Heart right ventricle (tissue), 16 donors: Measurements from ENCODE around the gene GGA3. TPM values are rescaled to one million over a fixed set of nuclear protein-coding genes. Genes with fewer than 3 reads are reported as not detected.
"Not testable (repeated sequence)": the region's sequence is repeated elsewhere in the genome, so short reads cannot be mapped to it uniquely, and the experiment has no call there.

Experiments used
- ATAC-seq, 8 donors: fragments of 200-7000 bp; cut with Tn5 transposase; one replicate each; pipeline ENCODE4 v1.9.1; 2020; ENCODE audit warnings: mild to moderate bottlenecking in 8 of 8, moderate library complexity in 8 of 8, moderate number of reproducible peaks in 1 of 8
- DNase-seq, 2 donors: peaks; one replicate each; pipeline ENCODE4 v3.0.0-alpha.2; 2020
- H3K27ac ChIP-seq, 10 donors: fragments of 200-600 bp; sonication (generic) in 2 of 10; one replicate each; pipeline versions ENCODE4 v1.5.0 to v1.8.0; 2020 to 2022; ENCODE audit warnings: mild to moderate bottlenecking in 3 of 10
- H3K27me3 ChIP-seq, 7 donors: fragments of 200-600 bp; one replicate each; pipeline ENCODE4 v1.8.0; 2021 to 2022; ENCODE audit warnings: mild to moderate bottlenecking in 2 of 7
- H3K36me3 ChIP-seq, 9 donors: fragments of 200-600 bp; sonication (generic) in 1 of 9; one replicate each; pipeline versions ENCODE4 v1.5.0 to v1.8.0; 2020 to 2022; ENCODE audit warnings: mild to moderate bottlenecking in 2 of 9
- H3K4me1 ChIP-seq, 9 donors: fragments of 200-600 bp; sonication (generic) in 1 of 9; one replicate each; pipeline versions ENCODE4 v1.5.0 to v1.8.0; 2020 to 2022; ENCODE audit warnings: mild to moderate bottlenecking in 4 of 9
- H3K4me3 ChIP-seq, 10 donors: fragments of 200-600 bp; sonication (generic) in 2 of 10; one replicate each; pipeline versions ENCODE4 v1.5.0 to v1.8.0; 2020 to 2022; ENCODE audit warnings: mild to moderate bottlenecking in 7 of 10, moderate library complexity in 2 of 10
- H3K9me3 ChIP-seq, 11 donors: fragments of 200-600 bp in 10 of 11; sonication (generic) in 2 of 11; one replicate each; pipeline versions ENCODE4 v1.5.0 to v1.8.0; 2013 to 2022; ENCODE audit warnings: mild to moderate bottlenecking in 2 of 11, control low read depth in 1 of 11, moderate library complexity in 1 of 11
- WGBS, 2 donors: extraction: QIAGEN DNeasy Blood & Tissue Kit; methylation state at CpG; one replicate each; pipeline ENCODE4 v1.1.7; 2013; ENCODE audit warnings: inconsistent platforms in 1 of 2; 5-methylcytosine and 5-hydroxymethylcytosine counted together
- intact Hi-C, 10 donors: fragments of 100-400 bp; cut with DNase I; formaldehyde crosslinking; loops; one replicate each; pipeline versions ENCODE4 v1.11.1 to v1.14.2; 2022
- polyA plus RNA-seq, 2 donors: library from polyadenylated mRNA; stranded (reverse); fragments of 200-250 nt; gene quantifications; one replicate each; pipeline ENCODE4 v1.2.3, GENCODE V29; 2013
- total RNA-seq, 10 donors: library from RNA; stranded (reverse); fragmentation: NEBNext Ultra II Directional in 3 of 10; extraction: Animal tissue kit (Norgen Biotek cat#: 25700) in 3 of 10; gene quantifications; one replicate each; pipeline versions ENCODE4 v1.2.1 to v1.2.4, GENCODE V29; 2021 to 2023
- TF ChIP-seq, protein P1 (sequence below), 9 donors: fragments of 200-600 bp; sonication (generic) in 2 of 9; IDR thresholded peaks; one replicate each; pipeline versions ENCODE4 v1.5.0 to v1.8.0; 2021 to 2022; ENCODE audit warnings: antibody characterized with exemption in 9 of 9, mild to moderate bottlenecking in 5 of 9, moderate library complexity in 1 of 9
- donor health status: Arrhythmogenic right ventricular cardiomyopathy.
- donor health status: ischemic (EF 13 %, LVEDD 7.1; RV severe dilation, severe dysfunction).
- donor health status: healthy with polysubstance abuse.
- donor health status: DM: no; HTN: yes; CAD: no.
- donor health status: DM: no; HTN: no; CAD: no.
- donor health status: ischemic (EF 25% LVEDD 6.9; RV normal size, moderate dysfunction).
- donor health status: ischemic (EF 25% LVEDD 5.7; RV mildly dilated, moderate dysfunction).
- donor health status: healthy.
- donor health status: DM: yes; HTN: yes; CAD: no.
- donor health status: Ischemic cardiomyopathy.
- donor health status: ischemic (EF 35%, LVEDD 5.7; RV mildly dilated, moderate dysfunction).
- donor health status: nonischemic (EF 11% LVEDD 7.7; RV severe dilation, severe dysfunction).
- donor health status: DM: yes; HTN: yes; CAD: no.
- donor health status: PGD.
- donor health status: ischemic (EF 29% LVEDD 5.4; RV normal size, mild dysfunction).
- donor health status: nonischemic (EF 23%, LVEDD 6.1; RV moderate dilation, normal function).

GGA3 gene
- total and polyA plus RNA-seq, 12 donors: 13.1 to 30.2 (median 20.7) TPM

DNA sequence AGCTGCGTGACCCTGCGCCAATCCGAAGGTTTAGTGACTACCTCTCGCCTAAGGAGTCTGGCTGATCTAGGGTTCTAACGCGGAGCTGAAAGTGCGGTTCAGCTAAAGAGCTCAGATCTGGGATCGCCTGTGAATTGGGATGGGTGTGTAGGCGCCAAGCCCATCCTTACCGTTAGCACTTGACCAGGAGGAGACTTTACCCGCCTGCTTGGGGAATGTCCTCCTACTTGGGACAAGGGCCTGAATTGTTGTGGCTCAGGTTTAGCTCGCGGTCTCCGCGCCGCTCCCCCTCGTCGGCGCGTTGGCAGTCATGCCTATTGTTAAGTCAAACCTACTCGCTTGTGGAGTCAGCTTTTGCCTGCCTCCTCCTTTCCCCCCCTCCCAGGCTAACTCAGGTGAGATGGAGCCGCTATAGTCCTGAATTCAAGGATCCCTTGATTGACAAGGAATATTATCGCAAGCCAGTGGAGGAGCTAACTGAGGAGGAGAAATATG, 753 bp upstream of the GGA3 start:
- no peaks in the 10 kb centered on the region for H3K9me3 ChIP-seq
- ATAC-seq (peak in 3 of 8 donors; percentile 10 to 19 (median 10)), DNase-seq (no peak)
- H3K27ac ChIP-seq: peak overlapping the region; percentile 93 to 99 (median 97)
- peak overlapping the region; percentile 75 to 100 (median 94) for H3K4me3 ChIP-seq
- peaks cover 0 to 45% (median 35%) of the 10 kb centered on the region in 9 donors for H3K36me3 ChIP-seq
- intact Hi-C loops: no loop called here
- TF ChIP-seq, protein P1, sequence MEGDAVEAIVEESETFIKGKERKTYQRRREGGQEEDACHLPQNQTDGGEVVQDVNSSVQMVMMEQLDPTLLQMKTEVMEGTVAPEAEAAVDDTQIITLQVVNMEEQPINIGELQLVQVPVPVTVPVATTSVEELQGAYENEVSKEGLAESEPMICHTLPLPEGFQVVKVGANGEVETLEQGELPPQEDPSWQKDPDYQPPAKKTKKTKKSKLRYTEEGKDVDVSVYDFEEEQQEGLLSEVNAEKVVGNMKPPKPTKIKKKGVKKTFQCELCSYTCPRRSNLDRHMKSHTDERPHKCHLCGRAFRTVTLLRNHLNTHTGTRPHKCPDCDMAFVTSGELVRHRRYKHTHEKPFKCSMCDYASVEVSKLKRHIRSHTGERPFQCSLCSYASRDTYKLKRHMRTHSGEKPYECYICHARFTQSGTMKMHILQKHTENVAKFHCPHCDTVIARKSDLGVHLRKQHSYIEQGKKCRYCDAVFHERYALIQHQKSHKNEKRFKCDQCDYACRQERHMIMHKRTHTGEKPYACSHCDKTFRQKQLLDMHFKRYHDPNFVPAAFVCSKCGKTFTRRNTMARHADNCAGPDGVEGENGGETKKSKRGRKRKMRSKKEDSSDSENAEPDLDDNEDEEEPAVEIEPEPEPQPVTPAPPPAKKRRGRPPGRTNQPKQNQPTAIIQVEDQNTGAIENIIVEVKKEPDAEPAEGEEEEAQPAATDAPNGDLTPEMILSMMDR (IDR thresholded peaks at IDR 0.05): no peak
- H3K4me1 ChIP-seq: peaks cover 4 to 48% (median 31%) of the 10 kb centered on the region in 9 donors
- WGBS, 2 donors: 2% methylated on average over 23 of the region's 23 CpGs
- H3K27me3 ChIP-seq: no peaks in the 10 kb centered on the region

DNA sequence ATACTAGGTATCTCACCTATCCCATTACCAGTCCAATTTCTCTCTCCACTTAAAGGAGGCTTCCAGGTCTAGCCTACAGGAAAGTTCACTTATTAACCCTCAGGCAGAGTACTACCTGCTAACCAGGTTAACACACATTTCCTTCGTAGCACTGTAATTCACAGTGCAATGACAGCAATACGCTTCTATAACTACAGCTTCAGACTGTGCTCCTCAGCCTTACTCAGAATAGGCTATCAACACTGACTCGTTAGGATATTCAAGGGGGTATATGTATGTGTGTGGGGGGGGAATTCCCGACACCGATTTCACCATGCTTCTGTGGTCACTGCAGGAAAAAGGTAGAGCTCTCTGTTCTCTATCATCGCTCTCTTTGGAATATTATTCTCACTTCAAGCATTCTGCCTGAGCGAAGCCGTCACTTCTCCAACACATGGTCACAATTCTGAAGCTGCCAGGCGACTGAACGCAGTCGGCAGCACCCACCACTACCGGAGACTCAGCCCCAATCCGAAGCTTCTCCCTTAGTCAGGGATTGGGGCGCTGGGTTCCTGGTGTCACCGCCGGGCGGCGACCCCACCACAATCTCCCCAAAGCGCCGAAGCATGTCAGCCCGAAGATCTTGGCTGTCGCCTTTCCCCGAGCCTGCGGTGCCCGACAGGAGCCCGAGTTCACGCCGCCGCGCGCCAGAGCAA, 618 bp downstream of the GGA3 start:
- ATAC-seq (peak in 4 of 8 donors; percentile 2 to 24 (median 4)), DNase-seq (no peak)
- Histone ChIP-seq H3K27me3 (no peaks in the 10 kb centered on the region), H3K4me1 (peaks cover 4 to 49% (median 33%) of the 10 kb centered on the region in 9 donors), H3K27ac (peak overlapping the region; percentile 93 to 99 (median 97)), H3K4me3 (peak overlapping the region; percentile 75 to 100 (median 94)), H3K36me3 (peaks cover 0 to 32% (median 23%) of the 10 kb centered on the region in 9 donors), H3K9me3 (no peaks in the 10 kb centered on the region)
- WGBS, 2 donors: 2 to 3% methylated on average over 30 to 31 of the region's 31 CpGs
- intact Hi-C loops: no loop called here
- TF ChIP-seq, protein P1 (IDR thresholded peaks at IDR 0.05): peak in 1 of 9 donors; percentile 27

DNA sequence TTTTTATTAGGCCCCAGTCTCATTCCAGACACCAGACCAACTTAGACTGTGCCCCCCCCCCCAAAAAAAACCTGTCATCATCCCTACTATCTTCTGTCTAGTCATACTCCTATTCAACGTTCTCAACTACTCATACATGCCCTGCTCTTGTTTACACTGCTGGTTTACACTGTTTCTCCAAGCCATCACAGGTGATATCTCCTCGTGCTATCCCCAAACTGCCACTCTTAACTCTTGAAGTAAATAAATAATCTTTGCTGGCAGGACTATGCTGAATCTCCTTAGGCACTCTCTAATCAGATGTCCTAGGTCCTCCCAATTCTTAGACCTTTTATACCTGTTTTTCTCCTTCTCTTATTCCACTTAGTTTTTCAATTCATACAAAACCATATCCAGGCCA, 4.2 kb downstream of the GGA3 start:
- H3K4me1 ChIP-seq: peaks cover 4 to 41% (median 24%) of the 10 kb centered on the region in 9 donors
- H3K4me3 ChIP-seq, intact Hi-C loops, DNase-seq, H3K27me3 ChIP-seq, H3K9me3 ChIP-seq, ATAC-seq, H3K27ac ChIP-seq, H3K36me3 ChIP-seq: not testable (repeated sequence)
- 46 to 63% methylated on average over 2 of the region's 2 CpGs for WGBS, 2 donors

DNA sequence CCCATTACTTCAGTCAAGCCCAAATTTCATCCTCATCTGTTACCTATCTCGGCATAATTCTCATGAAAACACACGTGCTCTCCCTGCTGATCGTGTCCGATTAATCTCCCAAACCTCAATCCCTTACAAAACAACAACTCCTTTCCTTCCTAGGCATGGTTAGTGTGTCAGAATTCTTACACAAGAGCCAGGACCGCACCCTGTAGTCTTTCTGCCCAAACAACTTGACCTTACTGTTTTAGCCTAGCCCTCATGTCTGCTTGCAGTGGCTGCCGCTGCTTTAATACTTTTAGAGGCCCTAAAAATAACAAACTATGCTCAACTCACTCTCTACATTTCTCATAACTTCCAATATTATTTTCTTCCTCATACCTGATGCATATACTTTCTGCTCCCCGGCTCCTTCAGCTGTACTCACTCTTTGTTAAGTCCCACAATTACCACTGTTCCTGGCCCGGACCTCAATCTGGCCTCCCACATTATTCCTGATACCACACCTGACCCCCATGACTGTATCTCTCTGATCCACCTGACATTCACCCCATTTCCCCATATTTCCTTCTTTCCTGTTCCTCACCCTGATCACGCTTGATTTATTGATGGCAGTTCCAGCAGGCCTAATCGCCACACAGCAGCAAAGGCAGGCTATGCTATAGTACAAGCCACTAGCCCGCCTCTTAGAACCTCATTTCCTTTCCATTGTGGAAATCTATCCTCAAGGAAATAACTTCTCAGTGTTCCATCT, 5.3 kb downstream of the GGA3 start:
- H3K4me1 ChIP-seq: peaks cover 4 to 40% (median 23%) of the 10 kb centered on the region in 9 donors
- H3K27ac ChIP-seq: peak overlapping the region in 5 of 10 donors; percentile 10 to 60 (median 40)
- ATAC-seq, intact Hi-C loops, DNase-seq, H3K27me3 ChIP-seq, H3K9me3 ChIP-seq, H3K36me3 ChIP-seq, H3K4me3 ChIP-seq: not testable (repeated sequence)
- 70 to 74% methylated on average over 9 to 11 of the region's 11 CpGs for WGBS, 2 donors

DNA sequence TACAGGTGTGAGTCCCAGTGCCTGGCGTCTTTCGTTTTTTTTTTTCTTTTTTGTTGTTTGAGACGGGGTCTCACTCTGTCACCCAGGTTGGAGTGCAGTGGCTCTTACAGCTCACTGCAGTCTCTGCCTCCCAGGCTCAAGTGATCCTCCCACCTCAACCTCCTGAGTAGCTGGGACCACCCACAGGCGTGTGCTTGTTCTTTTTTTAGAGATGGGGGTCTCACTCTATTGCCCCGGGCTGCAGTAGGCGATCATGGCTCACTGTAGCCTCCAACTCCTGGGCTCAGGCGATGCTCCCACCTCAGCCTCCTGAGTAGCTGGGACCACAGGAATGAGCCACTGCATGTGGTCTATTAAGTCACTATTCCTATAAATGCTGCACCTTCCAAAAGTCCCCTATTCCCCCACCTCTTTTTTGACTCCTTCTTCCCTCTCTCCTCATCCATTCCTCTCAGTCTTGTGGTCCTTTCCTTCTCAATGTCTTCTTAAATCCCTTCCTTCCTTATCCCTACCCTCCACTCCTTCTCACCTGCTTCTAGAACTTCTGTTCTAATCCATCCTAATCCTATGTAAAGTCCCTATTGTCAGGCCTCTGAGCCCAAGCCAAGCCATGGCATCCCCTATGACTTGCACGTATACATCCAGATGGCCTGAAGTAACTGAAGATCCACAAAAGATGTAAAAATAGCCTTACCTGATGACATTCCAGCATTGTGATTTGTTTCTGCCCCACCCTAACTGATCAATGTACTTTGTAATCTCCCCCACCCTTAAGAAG, 9.2 kb downstream of the GGA3 start:
- intact Hi-C loops: no loop called here
- Histone ChIP-seq H3K9me3 (no peaks in the 10 kb centered on the region), H3K27me3 (no peaks in the 10 kb centered on the region), H3K4me1 (peaks cover 0 to 37% (median 26%) of the 10 kb centered on the region in 9 donors), H3K27ac (peak overlapping the region in 1 of 10 donors; percentile 65), H3K4me3 (no peak overlapping the region), H3K36me3 (peaks cover 0 to 11% (median 0%) of the 10 kb centered on the region in 9 donors)
- 91 to 93% methylated on average over 8 of the region's 8 CpGs for WGBS, 2 donors
- ATAC-seq: peak in 1 of 8 donors; percentile 38
- DNase-seq: no peak
- TF ChIP-seq, protein P1 (IDR thresholded peaks at IDR 0.05): no peak
